Measurements from ENCODE around the gene SRA1. TPM values are rescaled to one million over a fixed set of nuclear protein-coding genes. Genes with fewer than 3 reads are reported as not detected.
"Not testable (repeated sequence)": the region's sequence is repeated elsewhere in the genome, so short reads cannot be mapped to it uniquely, and the experiment has no call there.

The SRA1 gene
- 46.5 to 50.4 TPM (median 50.3 TPM) in 3 replicates for total RNA-seq
- long read RNA-seq, transcript SRA1-201 (5 exons, 2,107 nt), result major isoform, 95 of 126 reads
- long read RNA-seq, transcript SRA1-205 (4 exons, 1,466 nt), result minor isoform, 28 of 126 reads
- long read RNA-seq, partial matches to known transcripts, result 0 of 126 reads
- long read RNA-seq, other reads (novel, unspliced or antisense), result 3 of 126 reads

DNA sequence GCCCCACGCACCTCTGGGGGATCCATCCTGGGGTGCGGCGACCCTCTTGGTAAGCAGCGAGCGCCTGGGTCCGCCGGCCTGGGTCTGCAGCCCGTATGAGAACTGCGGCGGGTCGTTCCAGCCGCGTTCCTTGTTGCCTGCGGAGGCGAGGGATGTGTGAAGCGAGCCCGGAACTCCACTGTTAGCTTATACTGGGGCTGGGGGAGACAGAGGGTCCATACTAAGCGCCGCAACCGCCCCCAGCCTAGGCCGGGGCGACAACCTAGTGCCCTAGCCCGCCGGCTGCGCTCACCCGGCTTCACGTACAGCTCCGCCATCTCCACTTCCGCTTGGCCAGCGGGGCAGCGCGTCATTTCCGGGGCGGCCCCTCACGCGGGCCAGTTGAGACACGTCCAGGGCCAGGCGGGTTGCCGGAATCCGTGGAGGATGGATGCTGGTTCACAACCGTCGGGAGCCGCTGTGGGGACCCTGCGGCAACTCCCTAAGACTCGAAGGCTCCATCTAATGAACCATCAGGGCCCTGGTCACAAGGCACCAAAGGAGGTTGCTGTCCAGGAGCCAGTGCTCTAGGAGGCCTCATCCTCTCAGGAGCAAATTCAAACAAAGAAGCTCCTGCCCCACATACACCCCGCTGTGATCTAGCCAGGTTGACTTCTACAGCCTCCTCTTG, at the start of gene SRA1:
Gene SRA1 (minus strand): TSS at position 338 of the 670 bp plus-strand sequence. CDS start 21 bp downstream, at position 317.
- Mint-ChIP-seq H3K4me1 (ENCODE audit: low read depth) (peaks cover 52% of the 10 kb centered on the region), H3K27me3 (ENCODE audit: low read depth) (no peaks in the 10 kb centered on the region), H3K9me3 (ENCODE audit: low read depth) (no peaks in the 10 kb centered on the region), H3K36me3 (ENCODE audit: low read depth) (peaks cover 12% of the 10 kb centered on the region), H3K4me3 (ENCODE audit: unreplicated experiment) (peak within 1 kb of the TSS; percentile 74), H3K27ac (ENCODE audit: unreplicated experiment) (peak within 1 kb of the TSS; percentile 99)
- TF ChIP-seq, protein P1, sequence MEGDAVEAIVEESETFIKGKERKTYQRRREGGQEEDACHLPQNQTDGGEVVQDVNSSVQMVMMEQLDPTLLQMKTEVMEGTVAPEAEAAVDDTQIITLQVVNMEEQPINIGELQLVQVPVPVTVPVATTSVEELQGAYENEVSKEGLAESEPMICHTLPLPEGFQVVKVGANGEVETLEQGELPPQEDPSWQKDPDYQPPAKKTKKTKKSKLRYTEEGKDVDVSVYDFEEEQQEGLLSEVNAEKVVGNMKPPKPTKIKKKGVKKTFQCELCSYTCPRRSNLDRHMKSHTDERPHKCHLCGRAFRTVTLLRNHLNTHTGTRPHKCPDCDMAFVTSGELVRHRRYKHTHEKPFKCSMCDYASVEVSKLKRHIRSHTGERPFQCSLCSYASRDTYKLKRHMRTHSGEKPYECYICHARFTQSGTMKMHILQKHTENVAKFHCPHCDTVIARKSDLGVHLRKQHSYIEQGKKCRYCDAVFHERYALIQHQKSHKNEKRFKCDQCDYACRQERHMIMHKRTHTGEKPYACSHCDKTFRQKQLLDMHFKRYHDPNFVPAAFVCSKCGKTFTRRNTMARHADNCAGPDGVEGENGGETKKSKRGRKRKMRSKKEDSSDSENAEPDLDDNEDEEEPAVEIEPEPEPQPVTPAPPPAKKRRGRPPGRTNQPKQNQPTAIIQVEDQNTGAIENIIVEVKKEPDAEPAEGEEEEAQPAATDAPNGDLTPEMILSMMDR (IDR thresholded peaks at IDR 0.05), result no peak
- DNase-seq (ENCODE audit: low spot score), result peak; percentile 97

DNA sequence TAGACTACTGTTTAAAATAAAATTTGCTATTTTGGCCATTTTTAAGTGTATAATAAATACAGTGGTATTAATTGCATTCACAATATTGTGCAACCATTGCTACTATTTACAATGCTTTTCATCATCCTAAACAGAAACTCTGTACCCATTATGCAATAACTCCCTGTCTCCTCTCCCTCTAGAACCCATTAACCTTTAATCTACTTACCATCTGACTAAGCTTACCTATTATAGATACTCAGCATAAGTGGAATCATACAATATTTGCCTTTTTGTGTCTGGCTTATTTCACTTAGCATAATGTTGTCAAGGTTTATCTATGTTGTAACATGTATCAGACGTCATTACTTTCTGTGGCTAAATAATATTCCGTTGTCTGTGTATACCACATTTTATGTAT, 49.8 kb upstream of the SRA1 start:
- H3K27ac Mint-ChIP-seq (ENCODE audit: unreplicated experiment), result no peak overlapping the region
- H3K4me1 Mint-ChIP-seq (ENCODE audit: low read depth), result peaks cover 4% of the 10 kb centered on the region
- no peaks in the 10 kb centered on the region for H3K9me3 Mint-ChIP-seq (ENCODE audit: low read depth)
- H3K27me3 Mint-ChIP-seq (ENCODE audit: low read depth), result peaks cover 5% of the 10 kb centered on the region
- DNase-seq (ENCODE audit: low spot score), result no peak
- TF ChIP-seq, protein P1 (IDR thresholded peaks at IDR 0.05), result no peak
- H3K36me3 Mint-ChIP-seq (ENCODE audit: low read depth), result no peaks in the 10 kb centered on the region
- no peak overlapping the region for H3K4me3 Mint-ChIP-seq (ENCODE audit: unreplicated experiment)

DNA sequence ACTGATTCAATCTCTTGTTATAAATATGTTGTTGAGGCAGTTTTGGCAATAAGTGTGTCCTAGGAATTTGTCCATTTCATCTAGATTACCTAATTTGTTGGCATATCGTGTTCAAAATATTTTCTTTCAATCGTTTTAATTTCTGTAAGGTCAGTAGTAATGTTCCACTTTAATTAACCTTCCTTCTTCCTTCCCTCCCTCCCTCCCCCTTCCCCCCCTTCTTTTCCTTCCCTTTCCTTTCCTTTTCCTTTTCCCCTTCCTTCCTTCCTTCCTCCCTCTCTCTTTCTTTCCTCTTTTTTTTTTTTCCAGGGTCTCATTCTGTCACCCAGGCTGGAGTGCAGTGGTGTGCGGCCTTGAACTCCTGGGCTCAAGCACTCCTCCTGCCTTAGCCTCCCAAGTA, 48.6 kb upstream of the SRA1 start:
- Mint-ChIP-seq H3K36me3 (ENCODE audit: low read depth) (no peaks in the 10 kb centered on the region), H3K4me1 (ENCODE audit: low read depth) (peaks cover 4% of the 10 kb centered on the region), H3K4me3 (ENCODE audit: unreplicated experiment) (no peak overlapping the region), H3K27ac (ENCODE audit: unreplicated experiment) (no peak overlapping the region), H3K27me3 (ENCODE audit: low read depth) (peaks cover 5% of the 10 kb centered on the region), H3K9me3 (ENCODE audit: low read depth) (no peaks in the 10 kb centered on the region)
- no peak for DNase-seq (ENCODE audit: low spot score)
- TF ChIP-seq, protein P1 (IDR thresholded peaks at IDR 0.05), result no peak

- H3K4me1 Mint-ChIP-seq (ENCODE audit: low read depth), result no peaks in the 10 kb centered on the region
Measured at GRCh38 chr5:140603734-140604133, 46.5 kb upstream of the SRA1 start.

DNA sequence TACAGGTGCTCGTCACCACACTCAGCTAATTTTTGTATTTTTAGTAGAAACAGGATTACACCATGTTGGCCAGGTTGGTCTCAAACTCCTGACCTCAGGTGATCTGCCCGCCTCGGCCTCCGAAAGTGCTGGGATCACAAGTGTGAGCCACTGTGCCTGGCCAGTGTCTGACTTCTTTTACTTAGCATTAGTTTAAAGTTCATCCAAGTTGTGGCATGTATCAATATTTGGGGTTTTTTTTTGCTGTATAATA, 46.1 kb upstream of the SRA1 start:
- not testable (repeated sequence) for H3K4me3 Mint-ChIP-seq (ENCODE audit: unreplicated experiment); H3K36me3 Mint-ChIP-seq (ENCODE audit: low read depth); H3K9me3 Mint-ChIP-seq (ENCODE audit: low read depth); H3K27ac Mint-ChIP-seq (ENCODE audit: unreplicated experiment); H3K4me1 Mint-ChIP-seq (ENCODE audit: low read depth); H3K27me3 Mint-ChIP-seq (ENCODE audit: low read depth); DNase-seq (ENCODE audit: low spot score)

More at GRCh38 chr5:140603734-140604133, 46.5 kb upstream of the SRA1 start:
- no peak for DNase-seq (ENCODE audit: low spot score)
- TF ChIP-seq, protein P1 (IDR thresholded peaks at IDR 0.05), result no peak
- H3K9me3 Mint-ChIP-seq (ENCODE audit: low read depth), result no peaks in the 10 kb centered on the region
- H3K4me3 Mint-ChIP-seq (ENCODE audit: unreplicated experiment), result no peak overlapping the region
- no peak overlapping the region for H3K27ac Mint-ChIP-seq (ENCODE audit: unreplicated experiment)
- H3K36me3 Mint-ChIP-seq (ENCODE audit: low read depth), result no peaks in the 10 kb centered on the region
- peaks cover 3% of the 10 kb centered on the region for H3K27me3 Mint-ChIP-seq (ENCODE audit: low read depth)

DNA sequence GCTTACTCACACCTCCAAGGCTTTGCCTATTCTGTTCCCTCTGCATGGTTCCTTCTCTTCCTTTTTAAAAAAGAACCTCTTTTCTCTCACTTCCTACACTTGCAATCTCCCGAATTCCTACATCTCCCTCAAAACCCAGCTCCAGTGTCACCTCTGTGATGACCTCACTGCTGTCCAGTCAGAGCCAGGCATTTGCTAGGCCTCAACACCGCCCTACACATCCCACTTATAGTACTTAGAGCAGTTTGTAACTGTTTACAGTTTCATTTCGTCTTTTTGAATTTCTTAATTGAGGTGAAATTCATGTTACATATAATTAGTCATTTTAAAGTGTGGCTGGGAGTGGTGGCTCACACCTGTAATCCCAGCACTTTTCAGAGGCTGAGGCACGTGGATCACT, 44.9 kb upstream of the SRA1 start:
- Mint-ChIP-seq H3K36me3 (ENCODE audit: low read depth) (no peaks in the 10 kb centered on the region), H3K4me3 (ENCODE audit: unreplicated experiment) (no peak overlapping the region), H3K9me3 (ENCODE audit: low read depth) (no peaks in the 10 kb centered on the region), H3K27ac (ENCODE audit: unreplicated experiment) (no peak overlapping the region), H3K4me1 (ENCODE audit: low read depth) (no peaks in the 10 kb centered on the region), H3K27me3 (ENCODE audit: low read depth) (peaks cover 6% of the 10 kb centered on the region)
- TF ChIP-seq, protein P1 (IDR thresholded peaks at IDR 0.05), result no peak
- DNase-seq (ENCODE audit: low spot score), result no peak
